ENCODE measurements around the gene SCGB1A1. TPM values are rescaled to one million over a fixed set of nuclear protein-coding genes. Genes with fewer than 3 reads are reported as not detected.
A peak's percentile ranks its signal among the peaks of the same experiment; 100 is the strongest.

The SCGB1A1 gene
- total RNA-seq, 1 donor: not detected

DNA sequence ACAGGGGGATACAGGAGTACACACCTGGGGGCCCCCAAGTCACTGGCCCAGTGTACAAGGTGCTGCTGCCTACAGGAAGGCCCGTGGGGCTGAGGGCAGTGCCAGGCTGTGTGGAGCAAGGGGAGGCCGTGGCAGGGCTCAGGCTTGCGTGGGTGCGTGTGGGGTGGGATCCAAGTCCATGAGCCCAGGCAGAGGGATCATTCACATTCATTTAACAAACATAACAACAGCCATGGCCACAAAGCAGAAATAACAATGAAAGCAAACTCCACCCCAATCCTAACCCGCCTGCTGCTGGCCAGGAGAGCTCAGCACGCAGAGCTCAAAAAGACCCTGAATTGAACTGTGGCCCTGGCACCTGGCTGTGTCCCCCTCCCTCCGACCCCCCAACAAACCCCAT is 17.0 kb upstream of the SCGB1A1 start:
- DNase-seq (ENCODE audit: low read depth): no peak
- TF ChIP-seq, protein P1, sequence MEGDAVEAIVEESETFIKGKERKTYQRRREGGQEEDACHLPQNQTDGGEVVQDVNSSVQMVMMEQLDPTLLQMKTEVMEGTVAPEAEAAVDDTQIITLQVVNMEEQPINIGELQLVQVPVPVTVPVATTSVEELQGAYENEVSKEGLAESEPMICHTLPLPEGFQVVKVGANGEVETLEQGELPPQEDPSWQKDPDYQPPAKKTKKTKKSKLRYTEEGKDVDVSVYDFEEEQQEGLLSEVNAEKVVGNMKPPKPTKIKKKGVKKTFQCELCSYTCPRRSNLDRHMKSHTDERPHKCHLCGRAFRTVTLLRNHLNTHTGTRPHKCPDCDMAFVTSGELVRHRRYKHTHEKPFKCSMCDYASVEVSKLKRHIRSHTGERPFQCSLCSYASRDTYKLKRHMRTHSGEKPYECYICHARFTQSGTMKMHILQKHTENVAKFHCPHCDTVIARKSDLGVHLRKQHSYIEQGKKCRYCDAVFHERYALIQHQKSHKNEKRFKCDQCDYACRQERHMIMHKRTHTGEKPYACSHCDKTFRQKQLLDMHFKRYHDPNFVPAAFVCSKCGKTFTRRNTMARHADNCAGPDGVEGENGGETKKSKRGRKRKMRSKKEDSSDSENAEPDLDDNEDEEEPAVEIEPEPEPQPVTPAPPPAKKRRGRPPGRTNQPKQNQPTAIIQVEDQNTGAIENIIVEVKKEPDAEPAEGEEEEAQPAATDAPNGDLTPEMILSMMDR (IDR thresholded peaks at IDR 0.05; ENCODE audit: insufficient read depth, low read length): no peak
- H3K4me3 ChIP-seq (ENCODE audit: low read depth, low read length): no peak overlapping the region

DNA sequence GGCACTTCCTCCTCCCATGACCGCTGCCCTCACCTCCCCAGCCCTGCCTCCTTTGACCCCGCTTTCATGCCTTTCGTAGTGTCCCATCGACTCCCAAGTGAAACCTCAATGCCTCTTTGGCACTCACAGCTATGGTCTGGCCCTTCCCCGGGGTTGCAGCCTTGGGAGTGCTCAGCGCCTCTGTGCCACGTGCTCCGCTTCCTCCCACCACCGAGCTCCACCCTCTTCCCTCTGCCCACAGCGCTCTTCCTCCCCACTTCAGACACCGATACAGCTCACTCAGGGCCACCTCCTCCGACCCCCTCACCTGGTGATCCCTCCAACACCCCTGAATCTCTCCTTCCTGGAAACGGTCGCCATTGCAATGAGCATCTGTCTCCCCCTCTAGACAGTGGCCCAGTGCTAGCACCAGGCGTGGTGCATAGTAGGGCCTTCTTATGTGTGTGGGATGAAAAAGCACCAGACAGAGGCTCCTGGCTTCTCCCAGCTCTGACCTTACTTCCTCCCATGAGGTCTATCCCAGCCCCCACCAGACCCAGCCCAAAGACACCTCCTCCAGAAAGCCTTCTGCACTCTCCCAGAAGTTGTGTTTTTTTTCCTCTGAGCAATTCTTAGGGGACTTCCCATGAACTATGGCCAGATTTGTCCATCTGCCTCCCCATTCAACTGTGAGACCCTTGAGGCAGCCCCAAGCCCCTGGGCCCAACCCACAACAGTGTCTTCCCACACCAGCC is 16.4 kb upstream of the SCGB1A1 start:
- no peak overlapping the region for H3K4me3 ChIP-seq (ENCODE audit: low read depth, low read length)
- TF ChIP-seq, protein P1 (IDR thresholded peaks at IDR 0.05; ENCODE audit: insufficient read depth, low read length): no peak
- DNase-seq (ENCODE audit: low read depth): peak; percentile 45

DNA sequence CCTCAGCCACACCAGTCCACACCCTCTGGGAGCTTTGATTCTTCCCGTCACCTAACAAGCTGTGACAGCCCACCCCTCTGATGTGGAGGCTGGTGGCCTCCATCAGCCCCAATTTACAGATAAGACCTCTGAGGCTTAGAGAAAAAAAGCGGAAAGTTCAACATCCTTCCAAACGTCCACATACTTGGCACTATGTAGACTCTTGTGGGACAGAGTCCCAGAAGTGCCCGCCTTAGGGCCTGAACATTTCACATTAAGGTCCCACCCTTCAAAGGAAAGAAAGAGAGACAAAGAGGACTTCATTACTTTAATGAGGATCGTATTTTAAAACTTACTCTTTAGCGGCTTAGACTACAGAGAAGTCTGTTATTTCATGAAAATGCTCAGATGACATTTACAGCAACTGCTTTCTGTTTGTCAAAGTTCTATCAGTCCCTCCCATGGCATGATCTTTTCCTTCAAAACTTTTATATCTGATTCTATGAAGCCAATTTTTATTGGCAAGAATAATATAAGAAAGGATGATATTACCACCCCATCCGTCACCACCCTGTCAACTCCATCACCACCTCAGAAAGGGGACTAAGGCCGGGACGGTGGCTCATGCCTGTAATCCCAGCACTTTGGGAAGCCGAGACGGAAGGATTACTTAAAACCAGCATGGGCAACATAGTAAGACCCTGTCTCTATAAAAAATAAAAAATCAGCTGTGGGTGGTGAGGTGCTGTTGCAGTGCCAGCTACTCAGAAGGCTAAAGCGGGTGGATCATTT is 15.7 kb upstream of the SCGB1A1 start:
- no peak overlapping the region for H3K4me3 ChIP-seq (ENCODE audit: low read depth, low read length)
- TF ChIP-seq, protein P1 (IDR thresholded peaks at IDR 0.05; ENCODE audit: insufficient read depth, low read length): no peak
- DNase-seq (ENCODE audit: low read depth): no peak

DNA sequence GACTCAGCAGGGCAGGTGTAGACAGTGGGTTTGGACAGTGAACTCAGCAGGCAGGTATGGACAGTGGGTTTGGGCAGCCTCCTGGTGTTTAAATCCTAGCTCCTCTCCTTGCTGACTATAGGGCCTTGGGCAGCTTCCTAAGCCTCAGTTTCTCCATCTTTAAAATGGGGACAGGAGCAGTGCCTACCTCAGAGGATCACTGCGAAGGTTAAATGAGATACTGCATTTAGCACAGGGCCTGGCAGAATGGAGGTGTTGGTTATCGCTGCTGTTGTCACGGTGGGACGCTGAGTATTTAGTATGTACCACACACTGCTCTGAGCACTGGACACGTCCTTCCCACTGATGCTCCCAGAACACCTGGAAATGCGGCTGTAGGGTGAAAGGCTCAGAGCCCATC is 14.4 kb upstream of the SCGB1A1 start:
- TF ChIP-seq, protein P1 (IDR thresholded peaks at IDR 0.05; ENCODE audit: insufficient read depth, low read length): no peak
- DNase-seq (ENCODE audit: low read depth): no peak
- no peak overlapping the region for H3K4me3 ChIP-seq (ENCODE audit: low read depth, low read length)

DNA sequence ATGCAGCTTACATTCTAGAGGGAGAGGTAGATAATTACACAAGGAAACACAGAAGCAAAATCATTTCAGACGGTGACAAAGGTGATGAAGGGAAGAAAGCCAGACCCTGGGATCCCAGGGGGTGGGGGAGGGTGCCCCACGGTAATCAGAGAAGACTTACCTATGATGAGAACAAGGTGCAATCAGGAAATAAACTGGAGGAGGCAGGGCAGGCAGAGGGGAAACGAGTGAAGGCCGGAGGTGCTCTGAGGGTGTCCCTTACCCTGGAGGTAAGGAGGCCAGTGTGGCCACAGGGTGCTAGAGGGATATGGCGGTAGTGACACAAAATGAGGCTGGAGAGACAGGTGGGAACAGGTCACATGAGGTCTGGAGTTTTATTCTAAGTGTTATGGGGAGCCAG is 13.9 kb upstream of the SCGB1A1 start:
- no peak for DNase-seq (ENCODE audit: low read depth)
- TF ChIP-seq, protein P1 (IDR thresholded peaks at IDR 0.05; ENCODE audit: insufficient read depth, low read length): no peak
- no peak overlapping the region for H3K4me3 ChIP-seq (ENCODE audit: low read depth, low read length)

DNA sequence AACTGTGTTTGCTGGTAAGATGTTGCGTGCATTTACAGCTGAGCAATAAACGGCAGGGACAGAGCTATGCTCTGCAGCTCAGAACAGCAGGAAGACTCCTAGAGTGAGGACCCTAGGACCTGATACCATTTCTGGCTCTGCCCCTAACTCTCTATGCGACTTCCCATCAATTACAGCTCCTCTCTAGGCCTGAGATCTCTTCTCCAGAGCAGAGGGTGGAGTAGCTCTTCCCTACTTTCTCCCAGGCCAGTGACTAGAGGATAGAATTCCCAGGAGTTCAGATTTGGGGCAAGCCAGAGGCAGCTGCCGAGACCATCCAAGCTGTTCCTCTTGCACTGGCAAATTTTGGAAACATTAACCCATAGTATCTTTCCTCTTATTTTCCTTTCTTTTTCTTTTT is 12.8 kb upstream of the SCGB1A1 start:
- no peak for DNase-seq (ENCODE audit: low read depth)
- H3K4me3 ChIP-seq (ENCODE audit: low read depth, low read length): no peak overlapping the region
- TF ChIP-seq, protein P1 (IDR thresholded peaks at IDR 0.05; ENCODE audit: insufficient read depth, low read length): no peak
